T-helper 1 cell treated with Interleukin-12 subunit alpha and Interleukin-12 subunit beta and Interleukin-4 antibody, amounts not matched to agents 30 ng/mL and 1 ng/mL, for 36 hours (primary cell): ENCODE results near the gene PRPF8. TPM values are rescaled to one million over a fixed set of nuclear protein-coding genes. Genes with fewer than 3 reads are reported as not detected.
"Not testable (repeated sequence)": the region's sequence is repeated elsewhere in the genome, so short reads cannot be mapped to it uniquely, and the experiment has no call there.

ENCODE experiments used
- intact Hi-C: fragments of 100-400 bp; cut with micrococcal nuclease; formaldehyde crosslinking; loops from one replicate; pipeline ENCODE4 v1.15.1; 2024
- total RNA-seq: library from RNA; stranded (reverse); gene quantifications from 2 replicates; pipeline ENCODE4 v1.2.3, GENCODE V29; 2022

The PRPF8 gene
- total RNA-seq, result 375 and 386 TPM in 2 replicates

DNA sequence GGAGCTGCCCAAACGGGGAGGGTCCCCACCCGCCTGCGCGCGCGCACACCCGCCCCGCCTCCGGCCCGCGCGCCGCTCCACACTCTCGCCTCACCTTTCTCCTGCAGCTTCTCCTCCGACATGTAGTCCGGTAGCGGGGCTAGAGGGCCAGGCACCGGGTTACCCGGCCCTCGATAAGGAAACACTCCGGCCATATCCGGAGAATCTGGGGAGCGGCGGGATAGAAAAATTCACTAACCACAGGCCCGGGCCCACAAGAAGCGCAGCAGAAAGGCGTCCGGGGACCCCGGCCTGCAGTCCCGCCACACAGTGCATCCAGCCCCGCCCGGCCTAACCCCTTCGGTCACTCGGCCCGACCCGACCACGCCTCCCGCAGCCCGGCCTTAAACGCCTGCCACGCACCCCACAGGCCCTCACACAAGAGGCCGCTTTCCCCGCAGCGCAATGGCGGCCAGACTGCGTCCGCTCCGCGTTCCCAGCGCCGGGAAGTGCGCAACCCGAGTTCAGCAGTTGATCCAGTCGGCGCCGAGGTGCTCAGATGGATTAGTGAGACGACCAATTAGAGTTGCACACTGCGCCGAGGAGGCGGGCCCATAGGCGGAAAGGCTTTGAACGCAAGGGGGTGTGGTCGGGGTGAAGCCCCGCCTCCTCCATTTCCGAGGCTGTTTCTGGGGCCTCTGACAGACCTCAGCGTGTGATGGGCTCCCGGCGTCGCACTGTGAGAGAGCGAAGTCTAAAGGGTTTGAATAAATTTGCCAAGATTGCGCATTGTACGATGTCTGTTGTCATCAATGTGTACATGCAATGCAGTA lies at the start of gene PRPF8:
Gene PRPF8 (minus strand): TSS at position 490 of the 812 bp plus-strand sequence. CDS start 296 bp downstream, at position 194.
- intact Hi-C loops, result loop anchor here (1.0 to 2.0 kb wide), 5 partner anchors 16 to 346 kb away; partner anchors contain the start of genes DPH1, RILP and SLC43A2

DNA sequence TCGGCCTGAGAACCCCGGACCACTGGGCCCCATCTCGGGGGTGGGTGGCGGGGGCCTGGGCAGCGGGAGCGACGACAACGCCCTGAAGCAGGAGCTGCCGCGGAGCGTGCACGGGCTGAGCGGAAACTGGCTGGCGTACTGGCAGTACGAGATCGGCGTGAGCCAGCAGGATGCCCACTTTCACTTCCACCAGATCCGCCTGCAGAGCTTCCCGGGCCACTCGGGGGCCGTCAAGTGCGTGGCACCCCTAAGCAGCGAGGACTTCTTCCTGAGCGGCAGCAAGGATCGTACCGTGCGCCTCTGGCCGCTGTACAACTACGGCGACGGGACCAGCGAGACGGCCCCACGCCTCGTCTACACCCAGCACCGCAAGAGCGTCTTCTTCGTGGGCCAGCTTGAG lies 49.1 kb upstream of the PRPF8 start:
- intact Hi-C loops, result no loop called here

DNA sequence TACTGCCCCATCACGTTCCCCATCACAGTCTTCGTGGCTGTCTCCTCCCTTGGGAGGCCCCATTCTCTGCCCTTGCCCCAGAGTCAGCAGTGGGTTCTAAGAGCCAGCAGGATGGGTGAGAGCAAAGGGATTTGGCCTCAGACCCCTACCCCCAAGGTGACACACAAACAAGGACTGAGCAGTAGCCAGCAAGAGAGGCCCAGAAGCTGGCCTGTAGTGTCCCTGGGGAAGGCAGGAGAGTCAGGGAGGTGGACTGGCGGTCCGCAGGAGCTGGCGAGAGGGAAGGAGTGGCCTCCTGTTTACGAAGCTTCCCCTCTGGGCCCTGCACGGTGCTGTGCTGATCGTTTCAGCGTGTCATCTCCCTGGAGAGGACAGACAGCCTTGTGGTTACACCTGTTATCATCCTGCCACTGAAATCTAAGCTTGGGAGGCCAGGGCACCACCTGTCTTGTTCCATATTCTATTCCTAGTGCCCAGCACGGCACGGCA lies 48.2 kb upstream of the PRPF8 start:
- intact Hi-C loops, result no loop called here

DNA sequence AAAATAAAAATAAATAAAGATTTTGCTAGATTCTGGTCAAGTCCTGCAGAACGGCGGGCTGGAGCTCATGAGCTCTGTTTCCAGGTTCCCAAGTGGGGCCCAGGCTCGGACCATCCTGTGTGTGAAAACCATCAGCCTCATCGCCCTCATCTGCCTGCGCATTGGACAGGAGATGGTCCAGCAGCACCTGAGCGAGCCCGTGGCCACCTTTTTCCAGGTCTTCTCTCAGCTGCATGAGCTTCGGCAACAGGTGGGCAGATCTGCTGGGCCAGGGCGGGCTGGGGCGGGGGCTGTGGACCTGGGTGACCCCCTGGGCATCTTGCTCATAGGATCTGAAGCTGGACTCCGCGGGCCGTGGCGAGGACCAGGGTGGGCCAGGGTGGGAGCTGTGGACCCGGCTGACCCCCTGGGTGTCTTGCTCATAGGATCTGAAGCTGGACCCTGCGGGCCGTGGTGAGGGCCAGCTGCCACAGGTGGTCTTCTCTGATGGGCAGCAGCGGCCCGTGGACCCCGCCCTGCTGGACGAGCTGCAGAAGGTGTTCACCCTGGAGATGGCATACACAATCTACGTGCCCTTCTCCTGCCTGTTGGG lies 47.7 kb upstream of the PRPF8 start:
- intact Hi-C loops, result no loop called here

DNA sequence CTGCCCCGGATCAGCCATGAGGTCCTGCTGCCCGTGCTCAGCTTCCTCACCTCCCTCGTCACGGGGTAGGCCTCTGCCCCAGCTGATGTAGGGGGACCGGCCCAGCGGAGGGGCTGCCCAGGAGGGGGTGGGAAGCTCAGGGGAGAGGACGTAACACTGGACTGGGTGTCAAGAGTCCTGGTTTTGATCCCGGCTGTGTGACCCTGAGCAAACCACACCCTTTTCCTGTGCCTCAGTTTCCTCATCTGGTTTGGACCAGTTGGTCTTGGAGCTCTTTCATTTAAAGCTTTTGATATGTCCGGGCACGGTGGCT lies 46.5 kb upstream of the PRPF8 start:
- intact Hi-C loops, result no loop called here

DNA sequence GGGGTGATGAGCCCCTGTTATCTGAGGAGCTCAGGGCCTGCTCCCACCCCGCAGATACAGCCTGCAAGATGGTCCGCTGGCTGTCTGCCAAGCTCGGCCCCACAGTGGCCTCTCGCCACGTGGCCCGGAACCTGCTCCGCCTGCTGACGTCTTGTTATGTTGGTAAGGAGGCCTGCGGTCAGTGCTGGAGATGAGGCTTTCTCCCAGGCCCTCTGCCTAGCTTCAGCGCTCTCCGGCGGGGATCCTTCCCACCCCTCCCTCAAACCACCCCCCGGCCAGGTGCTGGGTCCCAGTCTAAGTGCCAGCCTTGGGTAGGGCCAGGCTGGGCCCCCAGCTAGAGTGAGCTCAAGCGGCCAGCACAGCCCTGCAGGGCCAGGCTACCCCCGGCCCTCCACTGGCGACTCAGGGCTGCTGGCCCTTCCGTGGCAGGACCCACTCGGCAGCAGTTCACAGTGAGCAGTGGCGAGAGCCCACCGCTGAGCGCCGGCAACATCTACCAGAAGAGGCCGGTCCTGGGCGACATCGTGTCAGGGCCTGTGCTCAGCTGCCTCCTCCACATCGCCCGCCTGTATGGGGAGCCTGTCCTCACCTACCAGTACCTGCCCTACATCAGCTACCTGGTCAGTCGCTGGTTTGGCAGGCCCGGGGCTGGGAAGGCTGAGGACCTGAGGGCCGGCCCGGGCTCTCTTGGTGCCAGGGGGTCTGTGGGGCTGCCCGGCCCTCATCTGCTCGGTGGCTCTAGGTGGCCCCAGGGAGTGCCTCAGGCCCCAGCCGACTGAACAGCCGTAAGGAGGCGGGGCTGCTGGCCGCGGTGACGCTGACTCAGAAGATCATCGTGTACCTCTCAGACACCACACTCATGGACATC lies 45.9 kb upstream of the PRPF8 start:
- intact Hi-C loops, result no loop called here

DNA sequence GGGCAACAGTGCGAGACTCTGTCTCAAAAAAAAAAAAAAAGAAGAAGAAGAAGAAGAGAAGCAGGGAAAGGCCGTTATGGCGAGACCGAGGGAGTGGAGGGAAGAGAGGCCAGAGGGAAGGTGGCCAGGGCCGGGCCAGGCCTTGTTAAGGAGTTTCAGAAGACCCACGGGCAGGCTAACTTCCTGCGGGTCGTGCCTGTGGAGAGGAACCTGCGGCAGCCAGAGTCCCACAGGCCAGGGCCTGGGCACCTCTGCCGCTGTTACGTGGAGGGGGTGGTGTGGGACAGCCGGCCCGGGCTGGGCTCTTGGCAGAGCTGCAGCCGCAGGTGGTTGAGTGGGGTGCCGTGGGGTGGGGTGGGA lies 45.3 kb upstream of the PRPF8 start:
- intact Hi-C loops, result no loop called here

DNA sequence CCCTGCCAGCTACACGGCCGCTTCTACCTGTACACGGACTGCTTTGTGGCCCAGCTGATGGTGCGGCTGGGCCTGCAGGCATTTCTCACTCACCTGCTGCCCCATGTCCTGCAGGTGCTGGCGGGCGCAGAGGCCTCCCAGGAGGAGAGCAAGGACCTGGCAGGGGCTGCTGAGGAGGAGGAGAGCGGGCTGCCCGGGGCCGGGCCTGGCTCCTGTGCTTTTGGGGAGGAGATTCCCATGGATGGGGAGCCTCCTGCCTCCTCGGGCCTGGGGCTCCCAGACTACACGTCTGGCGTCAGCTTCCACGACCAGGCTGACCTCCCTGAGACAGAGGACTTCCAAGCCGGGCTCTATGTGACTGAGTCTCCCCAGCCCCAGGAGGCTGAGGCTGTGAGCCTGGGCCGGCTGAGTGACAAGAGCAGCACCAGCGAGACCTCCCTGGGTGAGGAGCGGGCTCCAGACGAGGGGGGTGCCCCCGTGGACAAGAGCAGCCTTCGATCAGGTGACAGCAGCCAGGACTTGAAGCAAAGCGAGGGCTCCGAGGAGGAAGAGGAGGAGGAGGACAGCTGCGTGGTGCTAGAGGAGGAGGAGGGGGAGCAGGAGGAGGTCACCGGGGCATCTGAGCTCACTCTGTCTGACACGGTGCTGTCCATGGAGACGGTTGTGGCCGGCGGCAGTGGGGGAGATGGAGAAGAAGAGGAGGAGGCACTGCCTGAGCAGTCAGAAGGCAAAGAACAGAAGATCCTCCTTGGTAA lies 43.4 kb upstream of the PRPF8 start:
- intact Hi-C loops, result no loop called here

DNA sequence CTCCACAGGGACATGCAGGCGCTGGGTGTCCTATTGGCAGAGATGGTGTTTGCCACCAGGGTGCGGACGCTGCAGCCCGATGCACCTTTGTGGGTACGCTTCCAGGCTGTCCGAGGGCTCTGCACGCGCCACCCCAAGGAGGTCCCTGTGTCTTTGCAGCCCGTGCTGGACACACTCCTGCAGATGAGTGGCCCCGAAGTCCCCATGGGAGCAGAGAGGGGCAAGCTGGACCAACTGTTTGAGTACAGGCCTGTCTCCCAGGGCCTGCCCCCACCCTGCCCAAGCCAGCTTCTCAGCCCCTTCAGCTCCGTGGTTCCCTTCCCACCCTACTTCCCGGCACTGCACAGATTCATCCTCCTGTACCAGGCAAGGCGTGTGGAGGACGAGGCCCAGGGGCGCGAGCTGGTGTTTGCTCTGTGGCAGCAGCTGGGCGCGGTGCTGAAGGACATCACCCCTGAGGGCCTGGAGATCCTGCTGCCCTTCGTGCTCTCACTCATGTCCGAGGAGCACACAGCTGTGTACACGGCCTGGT lies 42.7 kb upstream of the PRPF8 start:
- intact Hi-C loops, result no loop called here

DNA sequence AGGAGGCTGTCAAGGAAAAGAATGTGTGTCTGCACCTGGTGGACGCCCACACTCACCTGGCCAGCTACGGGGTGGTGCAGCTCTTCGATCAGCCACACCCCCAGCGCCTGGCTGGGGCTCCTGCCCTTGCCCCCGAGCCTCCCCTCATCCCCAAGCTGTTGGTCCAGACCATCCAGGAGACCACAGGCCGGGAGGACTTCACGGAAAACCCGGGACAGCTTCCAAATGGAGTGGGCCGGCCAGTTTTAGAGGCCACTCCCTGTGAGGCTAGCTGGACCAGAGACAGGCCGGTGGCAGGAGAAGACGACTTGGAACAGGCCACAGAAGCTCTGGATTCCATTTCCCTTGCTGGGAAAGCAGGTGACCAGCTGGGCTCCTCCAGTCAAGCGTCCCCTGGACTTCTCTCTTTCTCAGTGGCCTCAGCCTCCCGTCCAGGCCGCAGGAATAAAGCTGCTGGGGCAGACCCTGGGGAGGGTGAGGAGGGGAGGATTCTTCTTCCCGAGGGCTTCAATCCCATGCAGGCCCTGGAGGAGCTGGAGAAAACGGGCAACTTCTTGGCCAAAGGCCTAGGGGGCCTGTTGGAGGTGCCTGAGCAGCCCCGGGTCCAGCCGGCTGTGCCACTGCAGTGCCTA lies 42.1 kb upstream of the PRPF8 start:
- intact Hi-C loops, result no loop called here

DNA sequence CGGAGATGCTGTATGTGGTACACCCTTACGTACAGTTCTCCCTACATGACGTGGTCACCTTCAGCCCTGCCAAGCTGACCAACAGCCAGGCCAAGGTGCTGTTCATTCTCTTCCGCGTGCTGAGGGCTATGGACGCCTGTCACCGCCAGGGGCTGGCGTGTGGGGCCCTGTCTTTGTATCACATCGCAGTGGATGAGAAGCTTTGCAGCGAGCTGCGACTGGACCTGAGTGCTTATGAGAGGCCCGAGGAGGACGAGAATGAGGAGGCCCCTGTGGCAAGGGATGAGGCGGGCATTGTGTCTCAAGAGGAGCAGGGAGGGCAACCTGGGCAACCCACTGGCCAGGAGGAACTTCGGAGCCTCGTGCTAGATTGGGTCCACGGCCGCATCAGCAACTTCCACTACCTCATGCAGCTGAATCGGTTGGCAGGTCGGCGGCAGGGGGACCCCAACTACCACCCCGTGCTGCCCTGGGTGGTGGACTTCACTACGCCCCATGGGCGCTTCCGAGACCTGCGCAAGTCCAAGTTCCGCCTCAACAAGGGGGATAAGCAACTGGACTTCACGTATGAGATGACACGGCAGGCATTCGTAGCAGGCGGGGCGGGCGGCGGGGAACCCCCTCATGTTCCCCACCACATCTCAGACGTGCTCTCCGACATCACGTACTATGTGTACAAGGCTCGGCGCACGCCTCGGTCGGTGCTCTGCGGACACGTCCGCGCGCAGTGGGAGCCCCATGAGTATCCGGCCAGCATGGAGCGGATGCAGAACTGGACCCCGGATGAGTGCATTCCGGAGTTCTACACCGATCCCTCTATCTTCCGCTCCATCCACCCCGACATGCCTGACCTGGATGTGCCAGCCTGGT lies 41.2 kb upstream of the PRPF8 start:
- intact Hi-C loops, result loop anchor here (2.0 kb wide), 1 partner anchor 39 kb away; no protein-coding TSS in a partner anchor

DNA sequence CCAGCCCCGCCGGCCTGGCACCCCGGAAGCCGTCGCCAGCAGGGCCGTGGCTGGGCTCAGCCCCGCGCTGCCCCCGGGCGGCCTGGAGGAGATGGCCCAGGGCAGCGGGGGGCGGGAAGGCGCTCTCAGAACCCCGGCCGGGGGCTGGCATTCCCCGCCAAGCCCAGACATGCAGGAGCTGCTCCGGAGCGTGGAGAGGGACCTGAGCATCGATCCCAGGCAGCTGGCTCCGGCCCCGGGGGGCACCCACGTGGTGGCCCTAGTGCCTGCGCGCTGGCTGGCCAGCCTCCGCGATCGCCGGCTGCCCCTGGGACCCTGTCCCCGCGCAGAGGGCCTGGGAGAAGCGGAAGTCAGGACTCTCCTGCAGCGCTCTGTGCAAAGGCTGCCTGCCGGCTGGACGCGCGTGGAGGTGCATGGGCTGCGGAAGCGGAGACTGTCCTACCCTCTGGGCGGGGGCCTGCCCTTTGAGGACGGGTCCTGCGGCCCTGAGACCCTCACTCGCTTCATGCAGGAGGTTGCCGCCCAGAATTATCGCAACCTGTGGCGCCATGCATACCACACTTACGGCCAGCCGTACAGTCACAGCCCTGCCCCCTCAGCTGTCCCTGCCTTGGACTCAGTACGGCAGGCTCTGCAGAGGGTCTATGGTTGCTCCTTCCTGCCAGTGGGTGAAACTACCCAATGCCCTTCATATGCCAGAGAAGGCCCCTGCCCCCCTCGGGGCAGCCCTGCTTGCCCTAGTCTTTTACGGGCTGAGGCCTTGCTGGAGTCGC lies 40.4 kb upstream of the PRPF8 start:
- intact Hi-C loops, result loop anchor here (1.0 to 2.0 kb wide), 2 partner anchors 9 to 40 kb away; no protein-coding TSS in a partner anchor

DNA sequence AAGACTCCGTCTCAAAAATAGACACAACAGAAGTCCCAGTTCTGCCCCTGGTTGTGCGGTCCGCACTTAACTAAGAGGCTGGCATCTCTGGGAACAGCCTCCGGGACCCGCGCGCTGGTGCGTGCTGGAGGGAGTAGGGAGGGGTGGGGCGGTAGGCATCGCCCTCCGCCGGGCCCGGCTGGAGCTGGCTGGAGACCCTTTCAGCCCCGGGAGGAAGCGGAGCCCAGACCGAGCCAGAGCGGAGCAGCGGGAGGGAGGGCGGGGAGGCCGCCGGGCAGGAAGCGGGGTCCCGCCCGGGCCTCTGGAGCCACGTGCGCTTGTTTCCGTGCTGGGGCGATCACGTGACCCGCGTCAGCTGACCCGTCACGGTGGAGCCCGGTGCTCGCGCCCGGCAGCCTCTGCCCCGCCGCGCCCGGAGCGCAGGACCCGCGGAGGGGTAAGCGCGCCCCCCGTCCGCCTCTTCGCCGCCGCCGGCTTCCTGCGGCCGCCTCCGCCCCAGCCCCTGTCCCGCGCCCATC lies 39.7 kb upstream of the PRPF8 start, which contains the start of gene WDR81:
Gene WDR81 (plus strand): TSS at position 354 of the 518 bp plus-strand sequence. CDS start 256 bp downstream, outside the sequence.
- intact Hi-C loops, result loop anchor here (1.0 to 2.0 kb wide), 2 partner anchors 8 to 40 kb away; no protein-coding TSS in a partner anchor

DNA sequence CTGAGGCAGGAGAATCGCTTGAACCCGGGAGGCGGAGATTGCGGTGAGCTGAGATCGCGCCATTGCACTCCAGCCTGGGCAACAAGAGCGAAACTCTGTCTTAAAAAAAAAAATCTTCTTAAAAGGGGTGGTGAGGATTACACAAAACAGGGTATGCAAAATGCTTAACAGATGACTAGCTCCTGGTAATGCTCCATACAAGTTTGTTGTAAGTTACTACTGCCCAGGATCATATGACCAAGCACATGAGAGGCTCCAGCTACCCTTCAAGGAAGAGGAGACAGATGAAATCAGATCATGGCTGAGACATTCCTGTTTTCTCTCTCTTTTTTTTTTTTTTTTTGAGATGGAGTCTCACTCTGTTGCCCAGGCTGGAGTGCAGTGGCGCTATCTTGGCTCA lies 37.4 kb upstream of the PRPF8 start:
- intact Hi-C loops, result not testable (repeated sequence)

DNA sequence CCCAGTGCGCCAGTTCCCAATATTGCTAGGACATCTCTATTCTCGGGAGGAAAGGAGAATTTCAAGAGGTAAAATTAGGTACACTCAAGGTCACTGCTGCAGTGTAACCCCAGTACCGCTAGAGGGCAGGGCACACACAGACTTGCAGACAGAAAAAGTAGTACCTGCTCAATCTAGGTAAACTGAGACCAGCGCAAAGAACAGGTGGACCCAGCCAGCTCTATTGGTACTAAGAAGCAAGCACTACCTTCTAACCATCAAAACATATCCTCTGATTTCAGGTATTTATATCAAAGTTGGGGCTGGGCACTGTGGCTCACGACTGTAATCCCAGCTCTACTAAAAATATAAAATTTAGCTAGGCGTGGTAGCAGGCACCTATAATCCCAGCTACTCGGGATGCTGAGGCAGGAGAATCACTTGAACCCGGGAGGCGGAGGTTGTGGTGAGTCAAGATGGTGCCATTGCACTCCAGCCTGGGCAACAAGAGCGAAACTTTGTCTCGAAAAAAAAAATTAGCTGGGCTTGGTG lies 36.3 kb upstream of the PRPF8 start:
- intact Hi-C loops, result loop anchor here (1.0 to 2.0 kb wide), 4 partner anchors 52 to 304 kb away; partner anchors contain the start of gene RTN4RL1

DNA sequence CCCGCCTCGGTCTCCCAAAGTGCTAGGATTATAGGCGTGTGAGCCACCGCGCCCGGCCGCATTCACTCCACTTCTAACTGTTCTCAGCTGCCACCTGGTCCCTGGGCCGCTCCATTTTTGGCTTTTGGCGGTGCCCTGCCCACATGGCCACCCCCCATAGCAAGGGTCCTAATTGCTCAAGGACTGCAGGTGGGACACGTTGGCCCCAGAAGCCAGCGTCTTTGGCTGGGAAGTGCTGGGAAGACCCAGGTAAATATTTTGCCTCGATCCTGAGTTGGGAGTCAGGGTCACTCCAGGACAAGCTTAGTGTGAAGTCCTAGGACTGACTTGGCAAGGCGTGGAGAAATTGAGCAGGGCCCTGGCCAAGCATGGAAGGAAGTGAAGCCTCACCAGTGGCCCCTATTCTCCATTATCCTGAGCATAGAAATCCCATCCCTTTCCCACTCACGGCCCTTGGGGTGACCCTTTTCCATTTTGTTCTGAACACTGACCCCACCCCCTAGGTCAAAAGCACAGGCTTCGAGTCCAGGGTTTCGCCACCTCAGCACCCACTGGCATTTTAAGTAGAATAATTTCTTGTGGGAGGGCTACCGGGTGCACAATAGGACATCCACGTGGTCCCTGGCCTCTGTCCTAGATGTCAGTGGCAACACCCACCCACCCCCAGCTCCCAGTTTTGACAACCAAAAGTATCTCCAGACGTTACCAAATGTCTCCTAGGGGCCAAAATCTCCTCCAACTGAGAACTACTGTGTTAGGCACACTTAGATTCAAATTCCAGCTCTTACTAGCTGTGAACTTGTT lies 33.9 kb upstream of the PRPF8 start:
- intact Hi-C loops, result loop anchor here (5.0 kb wide), 2 partner anchors 426 to 584 kb away; partner anchors contain the start of genes SMG6 and SRR
